ENCODE results near the gene TUT7.
"Not testable (repeated sequence)": the region's sequence is repeated elsewhere in the genome, so short reads cannot be mapped to it uniquely, and the experiment has no call there.

Gene TUT7

GRCh38 chr9:86354011-86354817, at the start of gene TUT7:
Gene TUT7, minus strand, starts transcription at chr9:86354410. Its CDS starts 1,211 bp downstream, at chr9:86353199.
- DNase-seq (ENCODE audit: low read depth), result peak; percentile 88

GRCh38 chr9:86402591-86402990, 48.4 kb upstream of the TUT7 start:
- DNase-seq (ENCODE audit: low read depth), result no peak

GRCh38 chr9:86396412-86396811, 42.2 kb upstream of the TUT7 start:
- no peak for DNase-seq (ENCODE audit: low read depth)

GRCh38 chr9:86390184-86390583, 36.0 kb upstream of the TUT7 start:
- not testable (repeated sequence) for DNase-seq (ENCODE audit: low read depth)

GRCh38 chr9:86389628-86390027, 35.4 kb upstream of the TUT7 start:
- no peak for DNase-seq (ENCODE audit: low read depth)

- DNase-seq (ENCODE audit: low read depth), result no peak
Observed at GRCh38 chr9:86387376-86387775, 33.2 kb upstream of the TUT7 start.

- DNase-seq (ENCODE audit: low read depth), result not testable (repeated sequence)
Observed at GRCh38 chr9:86383000-86383399, 28.8 kb upstream of the TUT7 start.

GRCh38 chr9:86376016-86376415, 21.8 kb upstream of the TUT7 start:
- no peak for DNase-seq (ENCODE audit: low read depth)

- no peak for DNase-seq (ENCODE audit: low read depth)
Observed at GRCh38 chr9:86369810-86370209, 15.6 kb upstream of the TUT7 start.

GRCh38 chr9:86368871-86369521, 14.8 kb upstream of the TUT7 start:
- DNase-seq (ENCODE audit: low read depth), result no peak

GRCh38 chr9:86361176-86361575, 7.0 kb upstream of the TUT7 start:
- no peak for DNase-seq (ENCODE audit: low read depth)

- no peak for DNase-seq (ENCODE audit: low read depth)
Observed at GRCh38 chr9:86359151-86359879, 5.1 kb upstream of the TUT7 start.

GRCh38 chr9:86356871-86357866, 3.0 kb upstream of the TUT7 start:
- no peak for DNase-seq (ENCODE audit: low read depth)

- DNase-seq (ENCODE audit: low read depth), result no peak
Observed at GRCh38 chr9:86355814-86356213, 1.6 kb upstream of the TUT7 start.

GRCh38 chr9:86354818-86355309, 654 bp upstream of the TUT7 start:
- no peak for DNase-seq (ENCODE audit: low read depth)

- no peak for DNase-seq (ENCODE audit: low read depth)
Observed at GRCh38 chr9:86353655-86354010, 577 bp downstream of the TUT7 start.

- no peak for DNase-seq (ENCODE audit: low read depth)
Observed at GRCh38 chr9:86352440-86353077, 1.7 kb downstream of the TUT7 start.

GRCh38 chr9:86351880-86352279, 2.3 kb downstream of the TUT7 start:
- DNase-seq (ENCODE audit: low read depth), result no peak

- no peak for DNase-seq (ENCODE audit: low read depth)
Observed at GRCh38 chr9:86350006-86350760, 4.0 kb downstream of the TUT7 start.

GRCh38 chr9:86349271-86349670, 4.9 kb downstream of the TUT7 start:
- DNase-seq (ENCODE audit: low read depth), result no peak
